Keratinocyte (primary cell): Measurements from ENCODE around the gene DDX31. TPM values are rescaled to one million over a fixed set of nuclear protein-coding genes. Genes with fewer than 3 reads are reported as not detected.

Experiments used
- DNase-seq: peaks from one replicate; pipeline ENCODE4 v3.0.0-alpha.2; 2011; ENCODE audit warnings: low read depth, missing footprints, low spot score
- FAIRE-seq: peaks from 2 replicates; lab custom pipeline; 2011; peaks lifted over from hg19 to GRCh38; lab: Jason Lieb, UNC
- H2AFZ ChIP-seq: 2 replicates; pipeline ENCODE4 v1.6.0; 2012; ENCODE audit warnings: low read length, control low read depth, inconsistent platforms; ENCODE audit not compliant: control insufficient read depth
- H3K27ac ChIP-seq: 2 replicates; pipeline ENCODE4 v1.5.1; 2011; ENCODE audit warnings: low read length; ENCODE audit not compliant: control insufficient read depth, insufficient read depth
- H3K27me3 ChIP-seq: 3 replicates; pipeline ENCODE4 v1.6.0; 2011; ENCODE audit warnings: low read length; ENCODE audit not compliant: control insufficient read depth, insufficient read depth; ENCODE audit errors: extremely low read depth
- H3K36me3 ChIP-seq, 2 experiments: 2 replicates in 1 of 2; 3 replicates in 1 of 2; pipeline ENCODE4 v1.5.1; 2011; ENCODE audit warnings: low read length in 2 of 2, mild to moderate bottlenecking in 1 of 2; ENCODE audit not compliant: control insufficient read depth in 2 of 2, insufficient read depth in 2 of 2; ENCODE audit errors: extremely low read depth in 1 of 2
- H3K4me1 ChIP-seq: 3 replicates; pipeline ENCODE4 v1.5.1; 2011; ENCODE audit warnings: low read length; ENCODE audit not compliant: control insufficient read depth, insufficient read depth; ENCODE audit errors: extremely low read depth
- H3K4me2 ChIP-seq: 3 replicates; pipeline ENCODE4 v1.6.0; 2011; ENCODE audit warnings: low read depth, low read length; ENCODE audit not compliant: control insufficient read depth, insufficient read depth; ENCODE audit errors: extremely low read depth
- H3K4me3 ChIP-seq, 3 experiments: fragments of 200-600 bp in 1 of 3; sonication (generic) in 1 of 3; 2 replicates in 2 of 3; 3 replicates in 1 of 3; pipeline ENCODE4 v1.5.1; 2011 to 2016; ENCODE audit warnings: low read length in 3 of 3, mild to moderate bottlenecking in 3 of 3, control low read depth in 2 of 3, inconsistent platforms in 1 of 3, low read depth in 1 of 3, mixed read lengths in 1 of 3, mixed run types in 1 of 3, moderate library complexity in 1 of 3; ENCODE audit not compliant: control insufficient read depth in 2 of 3, insufficient read depth in 2 of 3; ENCODE audit errors: extremely low read depth in 1 of 3
- H3K79me2 ChIP-seq: 2 replicates; pipeline ENCODE4 v1.6.0; 2012; ENCODE audit warnings: low read length; ENCODE audit not compliant: control insufficient read depth, insufficient read depth
- H3K9ac ChIP-seq: 3 replicates; pipeline ENCODE4 v1.6.0; 2011; ENCODE audit warnings: low read length; ENCODE audit not compliant: control insufficient read depth, insufficient read depth; ENCODE audit errors: extremely low read depth
- H3K9me1 ChIP-seq: 3 replicates; pipeline ENCODE4 v1.6.0; 2011; ENCODE audit warnings: low read length; ENCODE audit not compliant: control insufficient read depth, insufficient read depth; ENCODE audit errors: extremely low read depth
- H3K9me3 ChIP-seq: 2 replicates; pipeline ENCODE4 v1.5.1; 2012; ENCODE audit warnings: low read depth, low read length; ENCODE audit not compliant: control insufficient read depth
- H4K20me1 ChIP-seq: 3 replicates; pipeline ENCODE4 v1.6.0; 2011; ENCODE audit warnings: low read length; ENCODE audit not compliant: control insufficient read depth, insufficient read depth; ENCODE audit errors: extremely low read depth
- EZH2 ChIP-seq: IDR thresholded peaks from one replicate; pipeline ENCODE4 v1.6.1; 2012; ENCODE audit warnings: inconsistent platforms, mild to moderate bottlenecking, low read length, moderate library complexity
- dilution Hi-C: fragments of 300-500 bp; cut with MboI; formaldehyde crosslinking; loops from one replicate; pipeline ENCODE4 v1.7.0; 2020; ENCODE audit warnings: low sequenced_read_pairs; ENCODE audit not compliant: extremely low pct_ligation_motif_present
- polyA plus RNA-seq, 5 experiments: library from polyadenylated mRNA; depleted of rRNA in 3 of 5; stranded (reverse) in 3 of 5; stranded (forward) in 1 of 5; unstranded in 1 of 5; fragments of >200 nt; gene quantifications; 1 replicate in 1 of 5; 2 replicates in 3 of 5; 3 replicates in 1 of 5; pipeline versions ENCODE4 v1.2.1 to v1.2.3, GENCODE V29; 2011 to 2012; ENCODE audit warnings: missing spikeins in 2 of 5, low read depth in 1 of 5, low replicate concordance in 1 of 5
- TF ChIP-seq, protein P1 (sequence below), 3 experiments: IDR thresholded peaks in 1 of 3; conservative IDR thresholded peaks in 1 of 3; optimal IDR thresholded peaks in 1 of 3; 2 replicates in 2 of 3; 3 replicates in 1 of 3; pipeline versions ENCODE3 to v1.5.1; 2011; ENCODE audit warnings: low read length in 3 of 3, mild to moderate bottlenecking in 3 of 3, moderate library complexity in 2 of 3, control low read depth in 1 of 3, inconsistent platforms in 1 of 3; ENCODE audit not compliant: insufficient read depth in 2 of 3; ENCODE audit errors: extremely low read depth in 1 of 3

DDX31 gene
- polyA plus RNA-seq, 1 donor (not counting 4 experiments of a cell fraction or from before 2014, with no cell fraction given): 21.0 TPM

- dilution Hi-C loops: no loop called here
These were observed 5.9 kb downstream of the DDX31 start for GRCh38 chr9:132663851-132664250.

GRCh38 chr9:132663117-132663516 lies 6.7 kb downstream of the DDX31 start:
- no peaks in the 10 kb centered on the region for H4K20me1 ChIP-seq
- dilution Hi-C loops: no loop called here

More at GRCh38 chr9:132663851-132664250, 5.9 kb downstream of the DDX31 start:
- H2AFZ ChIP-seq: no peak overlapping the region
- H3K4me2 ChIP-seq: no peak overlapping the region
- no peaks in the 10 kb centered on the region for H3K27me3 ChIP-seq
- no peaks in the 10 kb centered on the region for H4K20me1 ChIP-seq
- H3K27ac ChIP-seq: no peak overlapping the region
- no peaks in the 10 kb centered on the region for H3K4me1 ChIP-seq
- TF ChIP-seq EZH2: no peak
- TF ChIP-seq, protein P1, sequence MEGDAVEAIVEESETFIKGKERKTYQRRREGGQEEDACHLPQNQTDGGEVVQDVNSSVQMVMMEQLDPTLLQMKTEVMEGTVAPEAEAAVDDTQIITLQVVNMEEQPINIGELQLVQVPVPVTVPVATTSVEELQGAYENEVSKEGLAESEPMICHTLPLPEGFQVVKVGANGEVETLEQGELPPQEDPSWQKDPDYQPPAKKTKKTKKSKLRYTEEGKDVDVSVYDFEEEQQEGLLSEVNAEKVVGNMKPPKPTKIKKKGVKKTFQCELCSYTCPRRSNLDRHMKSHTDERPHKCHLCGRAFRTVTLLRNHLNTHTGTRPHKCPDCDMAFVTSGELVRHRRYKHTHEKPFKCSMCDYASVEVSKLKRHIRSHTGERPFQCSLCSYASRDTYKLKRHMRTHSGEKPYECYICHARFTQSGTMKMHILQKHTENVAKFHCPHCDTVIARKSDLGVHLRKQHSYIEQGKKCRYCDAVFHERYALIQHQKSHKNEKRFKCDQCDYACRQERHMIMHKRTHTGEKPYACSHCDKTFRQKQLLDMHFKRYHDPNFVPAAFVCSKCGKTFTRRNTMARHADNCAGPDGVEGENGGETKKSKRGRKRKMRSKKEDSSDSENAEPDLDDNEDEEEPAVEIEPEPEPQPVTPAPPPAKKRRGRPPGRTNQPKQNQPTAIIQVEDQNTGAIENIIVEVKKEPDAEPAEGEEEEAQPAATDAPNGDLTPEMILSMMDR (optimal IDR thresholded peaks at IDR 0.05 in 1 of 3, IDR thresholded peaks at IDR 0.05 in 1 of 3, conservative IDR thresholded peaks at IDR 0.05 in 1 of 3; ENCODE audit: extremely low read depth in 1 of 3, insufficient read depth in 2 of 3, low read length in 3 of 3): no peak
- FAIRE-seq: no peak
- no peak overlapping the region for H3K9ac ChIP-seq
- no peaks in the 10 kb centered on the region for H3K9me3 ChIP-seq
- H3K79me2 ChIP-seq: peaks cover 65% of the 10 kb centered on the region
- peaks cover 13 to 27% of the 10 kb centered on the region in 2 experiments for H3K36me3 ChIP-seq
- no peaks in the 10 kb centered on the region for H3K9me1 ChIP-seq
- H3K4me3 ChIP-seq: no peak overlapping the region
- DNase-seq: no peak

More at GRCh38 chr9:132663117-132663516, 6.7 kb downstream of the DDX31 start:
- Histone ChIP-seq H3K9me3 (no peaks in the 10 kb centered on the region), H3K9ac (no peak overlapping the region), H3K79me2 (peaks cover 59% of the 10 kb centered on the region), H3K27ac (no peak overlapping the region), H3K27me3 (no peaks in the 10 kb centered on the region), H3K9me1 (no peaks in the 10 kb centered on the region), H3K4me1 (no peaks in the 10 kb centered on the region), H3K4me3 (no peak overlapping the region), H3K4me2 (no peak overlapping the region), H3K36me3 (peaks cover 15 to 29% of the 10 kb centered on the region in 2 experiments), H2AFZ (no peak overlapping the region)
- no peak for FAIRE-seq
- no peak for DNase-seq
- TF ChIP-seq, protein P1 (optimal IDR thresholded peaks at IDR 0.05 in 1 of 3, IDR thresholded peaks at IDR 0.05 in 1 of 3, conservative IDR thresholded peaks at IDR 0.05 in 1 of 3; ENCODE audit: extremely low read depth in 1 of 3, insufficient read depth in 2 of 3, low read length in 3 of 3): no peak
- no peak for TF ChIP-seq EZH2
